HCT116 (cell line): ENCODE measurements around the gene KRTAP4-6. TPM values are rescaled to one million over a fixed set of nuclear protein-coding genes. Genes with fewer than 3 reads are reported as not detected.

Source experiments
- ATAC-seq: fragments of 200-7000 bp; cut with Tn5 transposase; 2 replicates; pipeline ENCODE4 v1.9.1; 2020; ENCODE audit warnings: mild to moderate bottlenecking, moderate library complexity
- BruUV-seq: library from RNA; stranded (reverse); fragments of 400-500 nt; replicated peaks from 2 replicates; lab custom pipeline; 2021; lab: Mats Ljungman, UMichigan
- CTCF ChIA-PET: fragments of 300-600 bp; sonication (Branson Sonifier 250); formaldehyde crosslinking; loops from one replicate; lab custom pipeline; 2021; ENCODE audit warnings: antibody characterized with exemption; lab: Charles Lee
- POLR2A ChIA-PET: fragments of 300-600, 350-600 bp; sonication (Branson Sonifier 250); formaldehyde crosslinking; loops from one replicate; lab custom pipeline; 2021; ENCODE audit warnings: antibody characterized with exemption; lab: Charles Lee
- RAD21 ChIA-PET, 2 experiments: fragments of 300-600 bp; sonication (Branson Sonifier 250); formaldehyde crosslinking; loops; one replicate each; lab custom pipeline; 2023; ENCODE audit warnings: low total read pairs in 2 of 2; ENCODE audit not compliant: uncharacterized antibody in 2 of 2, unreplicated experiment in 2 of 2, low non-redundant PET in 1 of 2; lab: Charles Lee
- DNase-seq: peaks from one replicate; pipeline ENCODE4 v3.0.0-alpha.2; 2010; ENCODE audit warnings: low read depth, low spot score
- H2AFZ ChIP-seq: fragments of 200-600 bp; shearing (Covaris generic), sonication (generic); 2 replicates; pipeline ENCODE4 v1.6.1; 2017; ENCODE audit warnings: low read depth, mixed run types, mixed read lengths, antibody characterized with exemption, low read length; ENCODE audit not compliant: poor library complexity, severe bottlenecking
- H3K27ac ChIP-seq: 2 replicates; pipeline ENCODE4 v1.5.1; 2012; ENCODE audit warnings: low read depth, low read length
- H3K27me3 ChIP-seq: fragments of 200-600 bp; sonication (generic); 2 replicates; pipeline ENCODE4 v1.6.1; 2016; ENCODE audit warnings: mixed run types, low read length, mixed read lengths; ENCODE audit not compliant: insufficient read depth
- H3K36me3 ChIP-seq, 2 experiments: fragments of 200-500 bp in 1 of 2; fragments of 200-600 bp in 1 of 2; sonication (Bioruptor generic) in 1 of 2; sonication (generic) in 1 of 2; 2 replicates each; pipeline versions ENCODE4 v1.5.1 to v1.6.1; 2014 to 2016; ENCODE audit warnings: low read length in 2 of 2, inconsistent platforms in 1 of 2, mixed read lengths in 1 of 2, mixed run types in 1 of 2; ENCODE audit not compliant: insufficient read depth in 2 of 2, control insufficient read depth in 1 of 2
- H3K4me1 ChIP-seq, 2 experiments: fragments of 200-600 bp in 1 of 2; sonication (generic) in 1 of 2; 2 replicates each; pipeline versions ENCODE4 v1.5.1 to v1.6.1; 2012 to 2017; ENCODE audit warnings: low read length in 2 of 2, inconsistent platforms in 1 of 2, mild to moderate bottlenecking in 1 of 2, mixed read lengths in 1 of 2, mixed run types in 1 of 2, moderate library complexity in 1 of 2; ENCODE audit not compliant: insufficient read depth in 2 of 2, control insufficient read depth in 1 of 2
- H3K4me2 ChIP-seq: fragments of 200-600 bp; sonication (generic); 2 replicates; pipeline ENCODE4 v1.6.1; 2017; ENCODE audit warnings: mixed run types, low read length, mixed read lengths
- H3K4me3 ChIP-seq, 2 experiments: fragments of 200-600 bp in 1 of 2; sonication (generic) in 1 of 2; replicated peaks in 1 of 2; 2 replicates each; pipeline ENCODE4 v1.5.1; 2011 to 2016; ENCODE audit warnings: low read length in 2 of 2, control low read depth in 1 of 2, low read depth in 1 of 2, mild to moderate bottlenecking in 1 of 2, mixed read lengths in 1 of 2, mixed run types in 1 of 2
- H3K79me2 ChIP-seq: fragments of 200-600 bp; sonication (generic); 2 replicates; pipeline ENCODE4 v1.6.1; 2017; ENCODE audit warnings: mild to moderate bottlenecking, mixed run types, low read length, moderate library complexity, mixed read lengths; ENCODE audit not compliant: insufficient read depth
- H3K9ac ChIP-seq: fragments of 200-600 bp; sonication (generic); 2 replicates; pipeline ENCODE4 v1.6.1; 2016; ENCODE audit warnings: low read length, mixed read lengths
- H3K9me2 ChIP-seq: fragments of 200-600 bp; sonication (generic), shearing (Covaris generic); 2 replicates; pipeline ENCODE4 v1.6.1; 2017; ENCODE audit warnings: mixed run types, mild to moderate bottlenecking, moderate library complexity; ENCODE audit not compliant: insufficient read depth
- H3K9me3 ChIP-seq, 2 experiments: fragments of 200-500 bp in 1 of 2; fragments of 200-600 bp in 1 of 2; sonication (Bioruptor generic) in 1 of 2; sonication (generic) in 1 of 2; 2 replicates each; pipeline ENCODE4 v1.6.1; 2014 to 2017; ENCODE audit warnings: low read length in 2 of 2, mixed read lengths in 2 of 2, inconsistent platforms in 1 of 2, low read depth in 1 of 2, mild to moderate bottlenecking in 1 of 2, mixed run types in 1 of 2, moderate library complexity in 1 of 2; ENCODE audit not compliant: control insufficient read depth in 1 of 2, insufficient read depth in 1 of 2
- H4K20me1 ChIP-seq: fragments of 200-600 bp; sonication (generic), shearing (Covaris generic); 2 replicates; pipeline ENCODE4 v1.6.1; 2017; ENCODE audit warnings: mixed run types, mild to moderate bottlenecking, moderate library complexity; ENCODE audit not compliant: insufficient read depth
- CBX3 ChIP-seq: IDR thresholded peaks from 2 replicates; pipeline ENCODE4 v1.6.1; 2012; ENCODE audit warnings: low read depth
- CEBPB ChIP-seq: IDR thresholded peaks from 2 replicates; pipeline ENCODE4 v1.6.1; 2012; ENCODE audit warnings: low read depth
- EGR1 ChIP-seq: IDR thresholded peaks from 2 replicates; pipeline ENCODE4 v1.6.1; 2012; ENCODE audit warnings: low read depth
- ELF1 ChIP-seq: IDR thresholded peaks from 2 replicates; pipeline ENCODE4 v1.6.1; 2012; ENCODE audit warnings: low read depth, borderline replicate concordance
- EZH2phosphoT487 ChIP-seq: fragments of 200-600 bp; IDR thresholded peaks from 2 replicates; pipeline ENCODE4 v1.6.1; 2018; ENCODE audit warnings: antibody characterized with exemption, borderline replicate concordance
- FOSL1 ChIP-seq: IDR thresholded peaks from 2 replicates; pipeline ENCODE4 v1.6.1; 2012; ENCODE audit warnings: low read depth
- JUND ChIP-seq: IDR thresholded peaks from 2 replicates; pipeline ENCODE4 v1.6.1; 2012
- POLR2A ChIP-seq: IDR thresholded peaks from 2 replicates; pipeline ENCODE4 v1.7.0; 2011; ENCODE audit warnings: borderline replicate concordance; ENCODE audit not compliant: insufficient read depth, insufficient read length; ENCODE audit errors: extremely low read depth
- SP1 ChIP-seq: IDR thresholded peaks from 2 replicates; pipeline ENCODE4 v1.6.1; 2012; ENCODE audit warnings: low read depth
- SRF ChIP-seq: IDR thresholded peaks from 2 replicates; pipeline ENCODE4 v1.6.1; 2012; ENCODE audit warnings: low read depth
- YY1 ChIP-seq: IDR thresholded peaks from 2 replicates; pipeline ENCODE4 v1.6.1; 2011; ENCODE audit warnings: low read length, low read depth, moderate library complexity, mild to moderate bottlenecking; ENCODE audit not compliant: insufficient replicate concordance; ENCODE audit errors: extremely low read depth
- ZNF274 ChIP-seq: fragments of 200-500 bp; sonication (Bioruptor generic); IDR thresholded peaks from 2 replicates; pipeline ENCODE4 v1.6.1; 2014; ENCODE audit warnings: mild to moderate bottlenecking, low read depth, low read length, inconsistent platforms
- intact Hi-C: fragments of 100-400 bp; cut with micrococcal nuclease; formaldehyde crosslinking; loops from 2 replicates; pipeline ENCODE4 v1.10.0; 2022
- total RNA-seq: library from RNA; stranded (reverse); gene quantifications from one replicate; pipeline ENCODE4 v1.2.1, GENCODE V29; 2021; ENCODE audit not compliant: unreplicated experiment

KRTAP4-6 gene
- total RNA-seq, 1 experiment from 2014 or later, result not detected

DNA sequence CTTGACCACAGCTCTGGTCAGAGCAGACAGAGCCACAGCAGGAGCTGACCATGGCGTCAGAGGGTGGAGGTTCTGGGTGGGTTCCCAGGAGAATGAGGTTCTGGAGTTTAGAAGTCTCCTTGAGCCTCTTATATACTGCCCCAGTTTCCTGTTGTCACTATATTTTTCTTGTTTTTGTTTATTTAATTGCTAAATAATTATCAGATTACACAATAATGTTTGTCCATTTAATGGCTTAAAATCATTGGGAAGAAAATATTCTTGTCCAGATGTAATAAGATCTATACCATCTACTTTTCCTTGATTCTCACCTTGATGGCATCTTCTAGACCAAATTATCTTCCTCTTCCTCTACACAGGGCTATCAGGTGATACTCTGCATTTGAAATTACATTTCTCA, 27.8 kb upstream of the KRTAP4-6 start, which contains the start of gene KRTAP4-3 (continued):
- TF ChIP-seq EZH2phosphoT487 (no peak), JUND (no peak), FOSL1 (no peak), CBX3 (no peak), SRF (no peak), EGR1 (no peak), ELF1 (no peak), CEBPB (no peak), POLR2A (no peak), YY1 (no peak)

DNA sequence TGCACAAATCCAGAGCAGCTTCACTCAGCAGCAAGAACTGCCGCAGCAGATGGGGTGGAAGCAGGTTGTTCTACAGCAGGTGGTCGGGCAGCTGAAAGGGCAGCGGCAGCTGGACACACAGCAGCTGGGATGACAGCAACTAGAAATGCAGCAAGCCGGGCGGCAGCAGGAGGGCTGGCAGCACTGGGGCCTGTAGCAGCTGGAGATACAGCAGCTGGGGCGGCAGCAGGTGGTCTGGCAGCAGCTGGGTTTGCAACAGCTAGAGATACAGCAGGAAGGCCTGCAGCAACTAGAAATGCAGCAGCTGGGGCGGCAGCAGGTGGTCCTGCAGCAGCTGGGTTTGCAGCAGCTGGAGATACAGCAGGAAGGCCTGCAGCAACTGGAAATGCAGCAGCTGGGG, 27.2 kb upstream of the KRTAP4-6 start:
- no peaks in the 10 kb centered on the region for H3K27me3 ChIP-seq
- BruUV-seq, result no TSS peak
- DNase-seq (no peak), ATAC-seq (no peak)
- no peaks in the 10 kb centered on the region for H3K36me3 ChIP-seq
- H3K9me2 ChIP-seq, result no peaks in the 10 kb centered on the region
- H3K9me3 ChIP-seq, result no peaks in the 10 kb centered on the region; a peak in 1 of 4 replicates
- H3K79me2 ChIP-seq, result no peaks in the 10 kb centered on the region
- no peaks in the 10 kb centered on the region for H3K4me1 ChIP-seq
- H4K20me1 ChIP-seq, result no peaks in the 10 kb centered on the region
- TF ChIP-seq ZNF274, result no peak
- no peak for TF ChIP-seq SP1
- TF ChIP-seq SRF, result no peak
- no peak for TF ChIP-seq CBX3
- no peak for TF ChIP-seq YY1
- no peak for TF ChIP-seq POLR2A
- ChIA-PET RAD21 (no interaction called here), POLR2A (interaction anchor here (0.7 kb wide), 1 partner anchor 106 kb away, joined by 3 read pairs; no protein-coding TSS in a partner anchor), CTCF (no interaction called here)
- H3K9ac ChIP-seq, result no peak overlapping the region
- intact Hi-C loops, result no loop called here
- H3K4me3 ChIP-seq, result no peak overlapping the region
- no peak overlapping the region for H2AFZ ChIP-seq
- H3K4me2 ChIP-seq, result no peak overlapping the region
- no peak overlapping the region for H3K27ac ChIP-seq
